Measurements from ENCODE around the gene MANSC4.

DNA sequence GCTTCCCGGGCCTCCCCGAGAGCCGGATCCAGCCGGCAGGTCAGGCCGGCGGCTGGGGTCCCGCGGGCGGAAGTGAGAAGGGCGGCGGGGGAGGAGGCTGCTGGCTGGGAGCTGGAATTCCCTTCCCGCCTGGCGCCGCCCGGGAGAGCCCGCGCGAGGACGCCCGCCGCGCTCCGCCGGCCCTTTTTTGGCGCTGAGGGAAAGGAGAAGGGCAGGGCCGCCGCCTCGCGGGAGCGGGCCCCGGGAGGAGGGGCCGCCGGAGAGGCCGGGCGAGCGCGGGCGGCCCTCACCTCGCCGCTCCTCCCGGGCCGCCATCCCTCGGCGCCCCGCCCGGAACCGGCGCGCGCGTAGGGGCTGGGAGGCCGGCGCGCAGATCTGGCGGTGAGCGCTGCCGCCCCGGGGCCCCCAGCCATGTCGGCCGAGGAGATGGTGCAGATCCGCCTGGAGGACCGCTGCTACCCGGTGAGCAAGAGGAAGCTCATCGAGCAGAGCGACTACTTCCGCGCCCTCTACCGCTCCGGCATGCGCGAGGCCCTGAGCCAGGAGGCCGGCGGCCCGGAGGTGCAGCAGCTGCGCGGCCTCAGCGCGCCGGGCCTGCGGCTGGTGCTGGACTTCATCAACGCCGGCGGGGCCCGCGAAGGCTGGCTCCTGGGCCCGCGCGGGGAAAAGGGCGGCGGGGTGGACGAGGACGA lies at the start of gene MANSC4, which contains the start of gene KLHL42:
- no peak for TF ChIP-seq CTCF (IDR thresholded peaks at IDR 0.05)
- TF ChIP-seq EZH2 (IDR thresholded peaks at IDR 0.05; ENCODE audit: borderline replicate concordance, insufficient read depth, low read depth, low read length, poor library complexity, severe bottlenecking): no peak
